ENCODE results near the gene NTRK1. TPM values are rescaled to one million over a fixed set of nuclear protein-coding genes. Genes with fewer than 3 reads are reported as not detected.

NTRK1 gene
- total RNA-seq, 4 donors from 2014 or later, result 0.09 to 0.57 TPM; not detected in 2

- H3K27me3 ChIP-seq, result peaks cover 0 to 88% (median 0%) of the 10 kb centered on the region in 4 donors
- no peak for DNase-seq
- WGBS, 2 donors, result 71 to 93% methylated on average over 1 of the region's 3 CpGs
- H3K4me1 ChIP-seq, result no peaks in the 10 kb centered on the region
- no peak overlapping the region for H3K27ac ChIP-seq
- intact Hi-C loops (cut with DNase I), result no loop called here
- no peaks in the 10 kb centered on the region for H3K9me3 ChIP-seq
- H3K4me3 ChIP-seq, result no peak overlapping the region
- no peak for TF ChIP-seq CTCF (IDR thresholded peaks at IDR 0.05)
- TF ChIP-seq POLR2A (IDR thresholded peaks at IDR 0.05), result no peak
- no peaks in the 10 kb centered on the region for H3K36me3 ChIP-seq
These were observed 21.9 kb downstream of the NTRK1 start for GRCh38 chr1:156882543-156882942.

GRCh38 chr1:156883919-156884318 lies 23.3 kb downstream of the NTRK1 start:
- H3K36me3 ChIP-seq, result no peaks in the 10 kb centered on the region
- 75 to 90% methylated on average over 2 to 3 of the region's 7 CpGs for WGBS, 2 donors
- no peak overlapping the region for H3K4me3 ChIP-seq
- no peak for TF ChIP-seq POLR2A (IDR thresholded peaks at IDR 0.05)
- no peak for TF ChIP-seq CTCF (IDR thresholded peaks at IDR 0.05)
- no peak overlapping the region for H3K27ac ChIP-seq
- no peaks in the 10 kb centered on the region for H3K4me1 ChIP-seq
- no peak for DNase-seq
- intact Hi-C loops (cut with DNase I), result no loop called here
- peaks cover 0 to 88% (median 0%) of the 10 kb centered on the region in 4 donors for H3K27me3 ChIP-seq
- H3K9me3 ChIP-seq, result no peaks in the 10 kb centered on the region

GRCh38 chr1:156884560-156885184 lies 24.0 kb downstream of the NTRK1 start:
- Histone ChIP-seq H3K4me1 (no peaks in the 10 kb centered on the region), H3K4me3 (no peak overlapping the region), H3K9me3 (no peaks in the 10 kb centered on the region), H3K27ac (no peak overlapping the region), H3K27me3 (peaks cover 0 to 80% (median 0%) of the 10 kb centered on the region in 4 donors), H3K36me3 (no peaks in the 10 kb centered on the region)
- DNase-seq, result no peak
- TF ChIP-seq POLR2A (IDR thresholded peaks at IDR 0.05) (no peak), CTCF (IDR thresholded peaks at IDR 0.05) (no peak)
- intact Hi-C loops (cut with DNase I), result no loop called here
- WGBS, 2 donors, result 53 to 59% methylated on average over 3 to 8 of the region's 10 CpGs

GRCh38 chr1:156885314-156885713 lies 24.6 kb downstream of the NTRK1 start:
- Histone ChIP-seq H3K4me1 (peaks cover 0 to 5% (median 0%) of the 10 kb centered on the region in 3 donors), H3K27me3 (peaks cover 0 to 74% (median 0%) of the 10 kb centered on the region in 4 donors), H3K27ac (no peak overlapping the region), H3K9me3 (no peaks in the 10 kb centered on the region), H3K4me3 (no peak overlapping the region), H3K36me3 (no peaks in the 10 kb centered on the region)
- DNase-seq, result no peak
- intact Hi-C loops (cut with DNase I), result no loop called here
- TF ChIP-seq POLR2A (IDR thresholded peaks at IDR 0.05), result no peak
- WGBS, 2 donors, result 33% methylated on average over 1 of the region's 1 CpG; no CpG with 5 or more reads in 1 of the 2 donors

GRCh38 chr1:156885880-156886355 lies 25.3 kb downstream of the NTRK1 start:
- intact Hi-C loops (cut with DNase I), result no loop called here
- Histone ChIP-seq H3K27me3 (peaks cover 0 to 71% (median 0%) of the 10 kb centered on the region in 4 donors), H3K4me1 (peaks cover 0 to 5% (median 0%) of the 10 kb centered on the region in 3 donors), H3K9me3 (no peaks in the 10 kb centered on the region), H3K27ac (no peak overlapping the region), H3K36me3 (no peaks in the 10 kb centered on the region), H3K4me3 (no peak overlapping the region)
- 52 to 57% methylated on average over 5 to 13 of the region's 13 CpGs for WGBS, 2 donors
- TF ChIP-seq POLR2A (IDR thresholded peaks at IDR 0.05) (no peak), CTCF (IDR thresholded peaks at IDR 0.05) (no peak)
- DNase-seq, result no peak

All from esophagus squamous epithelium (tissue), 5 donors.